Parathyroid adenoma (tissue), 2 donors: ENCODE results near the gene DSCAM.

Experiments
- H2AFZ ChIP-seq: fragments of 300-600 bp; sonication (generic); one replicate; pipeline ENCODE4 v1.7.0; 2017; ENCODE audit warnings: antibody characterized with exemption, mild to moderate bottlenecking
- H3K27ac ChIP-seq: fragments of 300-600 bp; sonication (generic); one replicate; pipeline ENCODE4 v1.7.0; 2017
- H3K27me3 ChIP-seq: fragments of 300-600 bp; sonication (generic); one replicate; pipeline ENCODE4 v1.7.0; 2017; ENCODE audit warnings: low read length; ENCODE audit not compliant: control insufficient read depth, insufficient read depth
- H3K36me3 ChIP-seq: fragments of 300-600 bp; sonication (generic); one replicate; pipeline ENCODE4 v1.7.0; 2017; ENCODE audit warnings: low read length; ENCODE audit not compliant: control insufficient read depth, insufficient read depth
- H3K4me1 ChIP-seq: fragments of 300-600 bp; sonication (generic); one replicate; pipeline ENCODE4 v1.7.0; 2017; ENCODE audit warnings: control low read depth
- H3K4me2 ChIP-seq: fragments of 300-600 bp; sonication (generic); one replicate; pipeline ENCODE4 v1.7.0; 2017; ENCODE audit warnings: low read length
- H3K4me3 ChIP-seq: fragments of 300-600 bp; sonication (generic); one replicate; pipeline ENCODE4 v1.7.0; 2017; ENCODE audit warnings: low read depth, low read length
- H3K79me2 ChIP-seq: fragments of 300-600 bp; sonication (generic); one replicate; pipeline ENCODE4 v1.7.0; 2017; ENCODE audit warnings: control low read depth
- H3K9ac ChIP-seq: fragments of 300-600 bp; sonication (generic); one replicate; pipeline ENCODE4 v1.7.0; 2017; ENCODE audit warnings: mild to moderate bottlenecking
- H3K9me3 ChIP-seq: fragments of 300-600 bp; sonication (generic); one replicate; pipeline ENCODE4 v1.7.0; 2017; ENCODE audit warnings: low read length; ENCODE audit not compliant: control insufficient read depth
- TF ChIP-seq, protein P1 (sequence below): fragments of 300-600 bp; sonication (generic); IDR thresholded peaks from one replicate; pipeline ENCODE4 v1.7.0; 2017; ENCODE audit warnings: antibody characterized with exemption, mild to moderate bottlenecking
- donor health status: primary hyperparathyroidism.

DSCAM gene

DNA sequence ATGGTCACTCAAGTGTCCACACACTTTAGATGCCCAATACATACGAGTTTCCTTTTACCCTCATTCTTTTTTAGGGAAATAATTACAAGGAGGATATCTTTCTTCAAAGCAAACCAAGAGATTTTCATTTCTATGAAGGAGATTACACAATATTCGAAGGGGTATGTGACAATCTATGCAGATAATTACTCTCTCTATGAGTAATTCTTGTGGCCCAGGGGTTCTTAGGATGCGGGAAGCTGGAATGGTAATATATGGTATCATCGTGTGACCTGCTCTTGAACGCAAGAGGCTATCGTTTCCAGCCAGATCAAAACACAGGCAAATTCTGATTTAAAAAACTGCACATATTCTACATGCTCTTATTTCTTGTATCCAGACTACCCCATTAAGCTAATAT lies 14.6 kb downstream of the DSCAM start:
- Histone ChIP-seq H3K9ac (no peak overlapping the region), H3K79me2 (no peaks in the 10 kb centered on the region), H3K9me3 (no peaks in the 10 kb centered on the region), H3K36me3 (no peaks in the 10 kb centered on the region), H3K4me3 (no peak overlapping the region), H3K27me3 (no peaks in the 10 kb centered on the region), H3K4me2 (no peak overlapping the region), H3K4me1 (no peaks in the 10 kb centered on the region), H2AFZ (no peak overlapping the region), H3K27ac (no peak overlapping the region)
- TF ChIP-seq, protein P1, sequence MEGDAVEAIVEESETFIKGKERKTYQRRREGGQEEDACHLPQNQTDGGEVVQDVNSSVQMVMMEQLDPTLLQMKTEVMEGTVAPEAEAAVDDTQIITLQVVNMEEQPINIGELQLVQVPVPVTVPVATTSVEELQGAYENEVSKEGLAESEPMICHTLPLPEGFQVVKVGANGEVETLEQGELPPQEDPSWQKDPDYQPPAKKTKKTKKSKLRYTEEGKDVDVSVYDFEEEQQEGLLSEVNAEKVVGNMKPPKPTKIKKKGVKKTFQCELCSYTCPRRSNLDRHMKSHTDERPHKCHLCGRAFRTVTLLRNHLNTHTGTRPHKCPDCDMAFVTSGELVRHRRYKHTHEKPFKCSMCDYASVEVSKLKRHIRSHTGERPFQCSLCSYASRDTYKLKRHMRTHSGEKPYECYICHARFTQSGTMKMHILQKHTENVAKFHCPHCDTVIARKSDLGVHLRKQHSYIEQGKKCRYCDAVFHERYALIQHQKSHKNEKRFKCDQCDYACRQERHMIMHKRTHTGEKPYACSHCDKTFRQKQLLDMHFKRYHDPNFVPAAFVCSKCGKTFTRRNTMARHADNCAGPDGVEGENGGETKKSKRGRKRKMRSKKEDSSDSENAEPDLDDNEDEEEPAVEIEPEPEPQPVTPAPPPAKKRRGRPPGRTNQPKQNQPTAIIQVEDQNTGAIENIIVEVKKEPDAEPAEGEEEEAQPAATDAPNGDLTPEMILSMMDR = no peak

DNA sequence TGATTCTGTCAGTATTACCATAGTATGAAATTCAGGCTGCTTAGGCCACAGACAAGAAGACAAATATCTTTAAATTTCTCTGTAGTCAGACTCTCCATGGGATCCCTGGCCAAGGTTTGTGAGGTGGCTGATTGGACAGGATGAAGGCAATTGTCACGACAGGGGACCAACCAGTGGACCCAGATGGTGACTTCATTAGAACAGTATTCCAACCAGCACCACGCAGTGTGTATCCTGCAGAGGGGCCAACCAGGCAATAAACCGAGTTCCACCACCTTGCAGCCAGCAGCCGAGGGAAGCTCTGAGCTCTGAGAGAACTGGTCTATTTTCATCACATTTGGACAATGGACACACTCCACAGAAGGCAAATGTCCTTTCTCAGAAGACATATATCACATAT lies 16.1 kb downstream of the DSCAM start:
- H3K4me1 ChIP-seq = no peaks in the 10 kb centered on the region
- no peaks in the 10 kb centered on the region for H3K9me3 ChIP-seq
- H3K4me2 ChIP-seq = no peak overlapping the region
- no peaks in the 10 kb centered on the region for H3K79me2 ChIP-seq
- TF ChIP-seq, protein P1 = no peak
- no peak overlapping the region for H2AFZ ChIP-seq
- H3K27me3 ChIP-seq = no peaks in the 10 kb centered on the region
- no peak overlapping the region for H3K9ac ChIP-seq
- no peaks in the 10 kb centered on the region for H3K36me3 ChIP-seq
- H3K4me3 ChIP-seq = no peak overlapping the region
- no peak overlapping the region for H3K27ac ChIP-seq

DNA sequence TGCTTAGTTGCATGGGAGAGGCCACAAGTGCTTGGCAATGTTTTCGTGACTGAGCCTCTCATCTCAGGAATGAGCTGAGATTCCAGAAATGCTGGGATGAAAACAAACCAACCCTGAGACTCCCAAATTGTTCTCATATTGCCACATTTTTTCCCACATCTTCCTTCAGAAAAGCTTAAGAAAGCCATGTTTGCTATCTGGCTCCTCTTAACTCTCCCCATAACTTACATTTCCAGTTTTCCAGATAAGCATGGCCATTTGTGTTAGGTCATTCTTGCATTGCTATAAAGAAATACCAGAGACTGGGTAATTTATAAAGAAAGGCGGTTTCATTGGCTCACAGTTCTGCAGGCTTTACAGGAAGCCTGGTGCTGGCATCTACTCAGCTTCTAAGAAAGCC lies 17.2 kb downstream of the DSCAM start:
- no peaks in the 10 kb centered on the region for H3K4me1 ChIP-seq
- no peak overlapping the region for H3K9ac ChIP-seq
- H3K4me2 ChIP-seq = no peak overlapping the region
- H3K27ac ChIP-seq = no peak overlapping the region
- H3K27me3 ChIP-seq = no peaks in the 10 kb centered on the region
- TF ChIP-seq, protein P1 = no peak
- no peaks in the 10 kb centered on the region for H3K36me3 ChIP-seq
- no peak overlapping the region for H3K4me3 ChIP-seq
- H3K9me3 ChIP-seq = no peaks in the 10 kb centered on the region
- no peak overlapping the region for H2AFZ ChIP-seq
- no peaks in the 10 kb centered on the region for H3K79me2 ChIP-seq

DNA sequence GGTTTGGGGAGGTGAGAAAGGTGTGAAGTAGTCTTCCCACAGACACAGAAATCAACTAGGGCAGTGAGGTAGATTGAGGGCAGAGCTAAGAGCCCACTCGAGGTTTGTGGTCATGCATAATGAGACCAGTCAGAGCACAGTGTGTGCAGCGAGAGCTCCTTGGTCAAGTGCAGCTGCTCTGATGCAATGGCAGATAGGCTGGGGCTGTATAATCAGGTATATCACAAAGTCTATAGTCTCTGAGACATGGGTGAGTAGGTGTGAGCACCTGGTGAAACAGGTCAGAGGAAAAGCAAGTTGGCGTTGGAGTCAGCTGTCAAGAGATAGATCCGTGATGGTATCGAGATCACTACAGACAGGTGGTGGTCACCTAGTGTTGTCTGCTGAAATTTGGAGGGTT lies 17.6 kb downstream of the DSCAM start:
- H2AFZ ChIP-seq = no peak overlapping the region
- no peak overlapping the region for H3K4me2 ChIP-seq
- TF ChIP-seq, protein P1 = no peak
- H3K9me3 ChIP-seq = no peaks in the 10 kb centered on the region
- no peaks in the 10 kb centered on the region for H3K36me3 ChIP-seq
- H3K4me1 ChIP-seq = no peaks in the 10 kb centered on the region
- H3K4me3 ChIP-seq = no peak overlapping the region
- H3K79me2 ChIP-seq = no peaks in the 10 kb centered on the region
- no peak overlapping the region for H3K27ac ChIP-seq
- no peak overlapping the region for H3K9ac ChIP-seq
- H3K27me3 ChIP-seq = no peaks in the 10 kb centered on the region

DNA sequence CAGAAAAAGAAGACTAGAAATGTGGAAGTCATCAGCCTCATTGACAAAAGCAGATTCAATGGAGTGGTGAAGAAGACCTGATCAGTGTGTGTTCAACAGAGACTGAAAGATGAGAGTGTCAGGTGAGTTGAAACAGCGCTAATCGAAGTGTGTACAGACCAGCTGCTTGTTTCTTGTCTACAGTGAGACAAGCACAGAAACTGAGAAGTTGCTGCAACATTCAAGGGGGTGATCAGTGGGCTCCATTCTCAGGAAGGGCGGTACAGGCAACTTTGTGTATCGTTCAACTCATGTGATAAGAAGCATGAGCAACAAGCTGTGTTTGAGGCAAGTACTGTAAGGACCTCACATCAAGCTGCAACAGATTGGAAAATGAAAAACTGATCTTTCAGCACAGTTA lies 19.4 kb downstream of the DSCAM start:
- Histone ChIP-seq H3K4me1 (no peaks in the 10 kb centered on the region), H3K4me2 (no peak overlapping the region), H3K9me3 (no peaks in the 10 kb centered on the region), H3K27me3 (no peaks in the 10 kb centered on the region), H3K4me3 (no peak overlapping the region), H3K27ac (no peak overlapping the region), H3K9ac (no peak overlapping the region), H3K79me2 (no peaks in the 10 kb centered on the region), H2AFZ (no peak overlapping the region), H3K36me3 (no peaks in the 10 kb centered on the region)
- TF ChIP-seq, protein P1 = no peak
